Measurements from ENCODE around the gene ZBTB7B. TPM values are rescaled to one million over a fixed set of nuclear protein-coding genes. Genes with fewer than 3 reads are reported as not detected.
A peak's percentile ranks its signal among the peaks of the same experiment; 100 is the strongest.

The ZBTB7B gene
- polyA plus RNA-seq, 2 of the 4 experiments (the other 2 are of a cell fraction), result 20.5 to 30.7 TPM

- H3K4me1 ChIP-seq, result peaks cover 23% of the 10 kb centered on the region
- DNase-seq (ENCODE audit: low read depth in 1 of 2, low spot score in 1 of 2) (no peak), ATAC-seq (peak; percentile 33 to 68; a peak in 4 of 6 replicates), FAIRE-seq (no peak)
- CTCF ChIA-PET, result interaction anchor here (0.5 to 27.3 kb wide), 26 partner anchors 9 to 580 kb away, joined by 3 to 350 read pairs (median 4); partner anchors contain the start of genes ADAM15, EFNA3 and KRTCAP2
- peak overlapping the region; percentile 77; the same call in 1 of the 3 replicates for H3K4me3 ChIP-seq
- H3K27ac ChIP-seq, result peak overlapping the region in 1 of 2 experiments; percentile 72; a peak in 2 of 6 replicates
- H3K9me3 ChIP-seq, result no peaks in the 10 kb centered on the region
- 54% methylated on average over 5 of the region's 29 CpGs for WGBS (ENCODE audit: missing lambda C conversion rate)
- H3K4me2 ChIP-seq, result peak overlapping the region; percentile 91
- POLR2A ChIA-PET, result interaction anchor here (0.7 to 1.7 kb wide), 2 partner anchors 23 to 89 kb away, joined by 5 to 22 read pairs; no protein-coding TSS in a partner anchor
- TF ChIP-seq ZSCAN20 (CRISPR knock-in tag; IDR thresholded peaks at IDR 0.05) (no peak), ZNF302 (CRISPR knock-in tag; IDR thresholded peaks at IDR 0.05) (no peak), EHF (CRISPR knock-in tag; IDR thresholded peaks at IDR 0.05) (no peak), EHMT2 (IDR thresholded peaks at IDR 0.05; ENCODE audit: low read depth) (no peak), SMC3 (IDR thresholded peaks at IDR 0.05) (no peak), HEYL (CRISPR knock-in tag; IDR thresholded peaks at IDR 0.05) (no peak), POLR2A (IDR thresholded peaks at IDR 0.05; ENCODE audit: low read length) (no peak), RAD21 (conservative IDR thresholded peaks at IDR 0.05 in 1 of 2, IDR thresholded peaks at IDR 0.05 in 1 of 2) (no peak), NR3C1 (IDR thresholded peaks at IDR 0.05) (no peak), RNF2 (IDR thresholded peaks at IDR 0.05; ENCODE audit: borderline replicate concordance, low read depth) (no peak), HMGXB4 (CRISPR knock-in tag; IDR thresholded peaks at IDR 0.05; ENCODE audit: borderline replicate concordance) (no peak), FOXS1 (CRISPR knock-in tag; IDR thresholded peaks at IDR 0.05) (no peak), NFE2L2 (conservative IDR thresholded peaks at IDR 0.05; ENCODE audit: low read length) (no peak), ELK1 (IDR thresholded peaks at IDR 0.05; ENCODE audit: low read depth, low read length) (no peak), TFCP2L1 (CRISPR knock-in tag; IDR thresholded peaks at IDR 0.05) (no peak), KDM1A (IDR thresholded peaks at IDR 0.05; ENCODE audit: low read depth) (no peak)
- TF ChIP-seq, protein P1, sequence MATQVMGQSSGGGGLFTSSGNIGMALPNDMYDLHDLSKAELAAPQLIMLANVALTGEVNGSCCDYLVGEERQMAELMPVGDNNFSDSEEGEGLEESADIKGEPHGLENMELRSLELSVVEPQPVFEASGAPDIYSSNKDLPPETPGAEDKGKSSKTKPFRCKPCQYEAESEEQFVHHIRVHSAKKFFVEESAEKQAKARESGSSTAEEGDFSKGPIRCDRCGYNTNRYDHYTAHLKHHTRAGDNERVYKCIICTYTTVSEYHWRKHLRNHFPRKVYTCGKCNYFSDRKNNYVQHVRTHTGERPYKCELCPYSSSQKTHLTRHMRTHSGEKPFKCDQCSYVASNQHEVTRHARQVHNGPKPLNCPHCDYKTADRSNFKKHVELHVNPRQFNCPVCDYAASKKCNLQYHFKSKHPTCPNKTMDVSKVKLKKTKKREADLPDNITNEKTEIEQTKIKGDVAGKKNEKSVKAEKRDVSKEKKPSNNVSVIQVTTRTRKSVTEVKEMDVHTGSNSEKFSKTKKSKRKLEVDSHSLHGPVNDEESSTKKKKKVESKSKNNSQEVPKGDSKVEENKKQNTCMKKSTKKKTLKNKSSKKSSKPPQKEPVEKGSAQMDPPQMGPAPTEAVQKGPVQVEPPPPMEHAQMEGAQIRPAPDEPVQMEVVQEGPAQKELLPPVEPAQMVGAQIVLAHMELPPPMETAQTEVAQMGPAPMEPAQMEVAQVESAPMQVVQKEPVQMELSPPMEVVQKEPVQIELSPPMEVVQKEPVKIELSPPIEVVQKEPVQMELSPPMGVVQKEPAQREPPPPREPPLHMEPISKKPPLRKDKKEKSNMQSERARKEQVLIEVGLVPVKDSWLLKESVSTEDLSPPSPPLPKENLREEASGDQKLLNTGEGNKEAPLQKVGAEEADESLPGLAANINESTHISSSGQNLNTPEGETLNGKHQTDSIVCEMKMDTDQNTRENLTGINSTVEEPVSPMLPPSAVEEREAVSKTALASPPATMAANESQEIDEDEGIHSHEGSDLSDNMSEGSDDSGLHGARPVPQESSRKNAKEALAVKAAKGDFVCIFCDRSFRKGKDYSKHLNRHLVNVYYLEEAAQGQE (IDR thresholded peaks at IDR 0.05), result no peak
- TF ChIP-seq, protein P2, sequence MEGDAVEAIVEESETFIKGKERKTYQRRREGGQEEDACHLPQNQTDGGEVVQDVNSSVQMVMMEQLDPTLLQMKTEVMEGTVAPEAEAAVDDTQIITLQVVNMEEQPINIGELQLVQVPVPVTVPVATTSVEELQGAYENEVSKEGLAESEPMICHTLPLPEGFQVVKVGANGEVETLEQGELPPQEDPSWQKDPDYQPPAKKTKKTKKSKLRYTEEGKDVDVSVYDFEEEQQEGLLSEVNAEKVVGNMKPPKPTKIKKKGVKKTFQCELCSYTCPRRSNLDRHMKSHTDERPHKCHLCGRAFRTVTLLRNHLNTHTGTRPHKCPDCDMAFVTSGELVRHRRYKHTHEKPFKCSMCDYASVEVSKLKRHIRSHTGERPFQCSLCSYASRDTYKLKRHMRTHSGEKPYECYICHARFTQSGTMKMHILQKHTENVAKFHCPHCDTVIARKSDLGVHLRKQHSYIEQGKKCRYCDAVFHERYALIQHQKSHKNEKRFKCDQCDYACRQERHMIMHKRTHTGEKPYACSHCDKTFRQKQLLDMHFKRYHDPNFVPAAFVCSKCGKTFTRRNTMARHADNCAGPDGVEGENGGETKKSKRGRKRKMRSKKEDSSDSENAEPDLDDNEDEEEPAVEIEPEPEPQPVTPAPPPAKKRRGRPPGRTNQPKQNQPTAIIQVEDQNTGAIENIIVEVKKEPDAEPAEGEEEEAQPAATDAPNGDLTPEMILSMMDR (IDR thresholded peaks at IDR 0.05), result no peak
- TF ChIP-seq, protein P3, sequence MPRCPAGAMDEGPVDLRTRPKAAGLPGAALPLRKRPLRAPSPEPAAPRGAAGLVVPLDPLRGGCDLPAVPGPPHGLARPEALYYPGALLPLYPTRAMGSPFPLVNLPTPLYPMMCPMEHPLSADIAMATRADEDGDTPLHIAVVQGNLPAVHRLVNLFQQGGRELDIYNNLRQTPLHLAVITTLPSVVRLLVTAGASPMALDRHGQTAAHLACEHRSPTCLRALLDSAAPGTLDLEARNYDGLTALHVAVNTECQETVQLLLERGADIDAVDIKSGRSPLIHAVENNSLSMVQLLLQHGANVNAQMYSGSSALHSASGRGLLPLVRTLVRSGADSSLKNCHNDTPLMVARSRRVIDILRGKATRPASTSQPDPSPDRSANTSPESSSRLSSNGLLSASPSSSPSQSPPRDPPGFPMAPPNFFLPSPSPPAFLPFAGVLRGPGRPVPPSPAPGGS (IDR thresholded peaks at IDR 0.05), result no peak
Observed at GRCh38 chr1:155062151-155062686, 59.6 kb downstream of the ZBTB7B start.

Measured in A549 (cell line).